Astrocyte (in vitro differentiated cells and primary cell): ENCODE data around the gene NUTM1. TPM values are rescaled to one million over a fixed set of nuclear protein-coding genes. Genes with fewer than 3 reads are reported as not detected.

Experiments used
- DNase-seq: peaks from one replicate; pipeline ENCODE4 v3.0.0-alpha.2; 2010; ENCODE audit warnings: low read depth
- FAIRE-seq: peaks from 2 replicates; lab custom pipeline; 2011; peaks lifted over from hg19 to GRCh38; lab: Jason Lieb, UNC
- H2AFZ ChIP-seq: 2 replicates; pipeline ENCODE4 v1.6.0; 2012; ENCODE audit warnings: low read depth, low read length, inconsistent platforms
- H3K27ac ChIP-seq: 2 replicates; pipeline ENCODE4 v1.5.1; 2011; ENCODE audit warnings: low read depth, low read length, inconsistent platforms
- H3K27me3 ChIP-seq: 2 replicates; pipeline ENCODE4 v1.6.0; 2011; ENCODE audit warnings: low read length, inconsistent platforms; ENCODE audit not compliant: insufficient read depth
- H3K36me3 ChIP-seq: 2 replicates; pipeline ENCODE4 v1.5.1; 2011; ENCODE audit warnings: low read length, inconsistent platforms; ENCODE audit not compliant: insufficient read depth
- H3K4me1 ChIP-seq: 2 replicates; pipeline ENCODE4 v1.5.1; 2011; ENCODE audit warnings: low read length, inconsistent platforms; ENCODE audit not compliant: insufficient read depth
- H3K4me2 ChIP-seq: 2 replicates; pipeline ENCODE4 v1.6.0; 2012; ENCODE audit warnings: low read length, inconsistent platforms
- H3K4me3 ChIP-seq: 2 replicates; pipeline ENCODE4 v1.5.1; 2011; ENCODE audit warnings: low read depth, mild to moderate bottlenecking, low read length, inconsistent platforms; ENCODE audit not compliant: insufficient read depth
- H3K79me2 ChIP-seq: 2 replicates; pipeline ENCODE4 v1.6.0; 2012; ENCODE audit warnings: mild to moderate bottlenecking, low read length, inconsistent platforms; ENCODE audit not compliant: insufficient read depth
- H3K9ac ChIP-seq: 2 replicates; pipeline ENCODE4 v1.6.0; 2012; ENCODE audit warnings: mild to moderate bottlenecking, low read length, inconsistent platforms
- H3K9me3 ChIP-seq: 2 replicates; pipeline ENCODE4 v1.5.1; 2012; ENCODE audit warnings: low read depth, mild to moderate bottlenecking, low read length, inconsistent platforms; ENCODE audit not compliant: insufficient read depth
- H4K20me1 ChIP-seq: 2 replicates; pipeline ENCODE4 v1.6.0; 2012; ENCODE audit warnings: low read length, inconsistent platforms; ENCODE audit not compliant: insufficient read depth
- H3K27ac Mint-ChIP-seq: one replicate; pipeline ENCODE4 v1.8.0; 2021; ENCODE audit warnings: mild to moderate bottlenecking, mixed read lengths; ENCODE audit not compliant: unreplicated experiment
- H3K27me3 Mint-ChIP-seq: one replicate; pipeline ENCODE4 v1.8.0; 2021; ENCODE audit warnings: low read depth, mixed read lengths; ENCODE audit not compliant: unreplicated experiment
- H3K36me3 Mint-ChIP-seq: one replicate; pipeline ENCODE4 v1.8.0; 2021; ENCODE audit warnings: low read depth, mixed read lengths; ENCODE audit not compliant: unreplicated experiment
- H3K4me1 Mint-ChIP-seq: one replicate; pipeline ENCODE4 v1.8.0; 2021; ENCODE audit warnings: low read depth, mixed read lengths; ENCODE audit not compliant: unreplicated experiment
- H3K4me3 Mint-ChIP-seq: one replicate; pipeline ENCODE4 v1.8.0; 2021; ENCODE audit warnings: mild to moderate bottlenecking, moderate library complexity, mixed read lengths; ENCODE audit not compliant: unreplicated experiment
- H3K9me3 Mint-ChIP-seq: one replicate; pipeline ENCODE4 v1.8.0; 2021; ENCODE audit warnings: mild to moderate bottlenecking, mixed read lengths; ENCODE audit not compliant: unreplicated experiment
- CTCF ChIP-seq: IDR thresholded peaks from 2 replicates; pipeline ENCODE4 v1.5.1; 2011; ENCODE audit warnings: low read depth, mild to moderate bottlenecking, inconsistent platforms, low read length, moderate library complexity; ENCODE audit not compliant: insufficient read depth
- EZH2 ChIP-seq: IDR thresholded peaks from 2 replicates; pipeline ENCODE4 v1.6.1; 2012; ENCODE audit warnings: mild to moderate bottlenecking, low read length, inconsistent platforms; ENCODE audit not compliant: insufficient read depth
- total RNA-seq: library from RNA; stranded (reverse); gene quantifications from 2 replicates; pipeline ENCODE4 v1.2.1, GENCODE V29; 2021

NUTM1 gene
- total RNA-seq, 1 donor from 2014 or later, result not detected

DNA sequence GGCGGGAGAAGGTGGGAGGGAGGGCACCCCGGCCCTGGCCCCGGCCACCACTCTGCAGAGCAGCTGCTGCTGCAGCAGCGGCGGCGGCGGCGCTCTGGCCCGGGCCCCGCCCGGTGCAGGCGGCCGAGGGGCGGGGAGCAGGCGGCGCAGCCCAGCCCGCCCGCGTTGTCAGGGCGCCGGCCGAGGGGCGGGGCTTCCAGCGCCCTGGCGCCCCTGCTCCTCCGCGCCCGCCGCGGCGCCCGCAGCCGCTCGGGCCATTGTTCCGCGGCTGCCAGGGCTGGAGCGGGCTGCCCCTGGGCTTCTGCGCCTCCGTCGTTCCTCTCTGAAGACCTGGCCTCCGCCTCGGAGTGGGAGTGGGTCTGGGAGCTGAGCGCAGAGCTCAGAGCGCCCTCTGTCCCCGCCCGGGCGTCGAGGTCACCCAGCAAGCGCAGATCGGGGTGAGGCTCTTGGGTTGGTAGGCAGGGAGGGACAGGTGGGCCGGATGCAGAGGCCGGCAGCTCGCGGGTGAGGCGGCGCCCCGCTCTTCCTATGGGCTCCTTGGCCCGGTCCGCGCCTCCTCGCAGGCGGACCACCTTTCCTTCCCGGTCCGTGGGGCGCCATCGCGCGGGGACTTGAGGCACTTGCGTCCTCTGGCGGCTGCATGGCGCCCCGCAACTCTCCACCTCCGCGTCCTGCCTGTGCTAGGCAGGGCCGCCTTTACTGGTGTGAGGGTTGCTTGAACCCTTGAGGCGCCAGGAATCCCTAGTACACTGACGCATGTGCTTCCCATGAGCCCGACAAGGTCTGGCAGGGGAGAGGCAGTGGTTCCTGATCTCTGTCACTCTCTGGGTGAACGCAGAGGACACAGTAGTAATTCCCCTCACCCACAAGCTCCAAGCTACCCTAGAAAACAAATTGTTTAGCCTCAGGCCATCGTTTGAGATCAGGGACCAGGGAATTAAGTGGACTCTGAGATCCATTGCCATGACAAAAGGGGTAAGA, 24.3 kb downstream of the NUTM1 start, which contains the start of gene LPCAT4:
TSS of gene LPCAT4 (minus strand) at position 96 of the 981 bp plus-strand sequence. CDS start 96 bp downstream, outside the sequence.
- Histone ChIP-seq H3K4me2 (peak within 1 kb of the TSS; percentile 95), H3K4me1 (peaks cover 15% of the 10 kb centered on the region), H3K79me2 (peaks cover 21% of the 10 kb centered on the region), H3K9ac (peak within 1 kb of the TSS; percentile 88), H3K27me3 (no peaks in the 10 kb centered on the region), H3K4me3 (peak within 1 kb of the TSS; percentile 83), H4K20me1 (peaks cover 23% of the 10 kb centered on the region), H3K27ac (peak within 1 kb of the TSS; percentile 91), H3K9me3 (no peaks in the 10 kb centered on the region), H3K36me3 (peaks cover 6% of the 10 kb centered on the region), H2AFZ (peak within 1 kb of the TSS; percentile 100)
- DNase-seq, result peak; percentile 66
- H3K9me3 Mint-ChIP-seq, result no peaks in the 10 kb centered on the region
- peak within 1 kb of the TSS; percentile 93 for H3K4me3 Mint-ChIP-seq
- no peaks in the 10 kb centered on the region for H3K27me3 Mint-ChIP-seq
- TF ChIP-seq EZH2 (no peak), CTCF (peak; percentile 62)
- H3K4me1 Mint-ChIP-seq, result peaks cover 17% of the 10 kb centered on the region
- peaks cover under 1% of the 10 kb centered on the region for H3K36me3 Mint-ChIP-seq
- no peak for FAIRE-seq
- H3K27ac Mint-ChIP-seq, result peak within 1 kb of the TSS; percentile 41

- DNase-seq (no peak), FAIRE-seq (no peak)
- H3K9ac ChIP-seq, result no peak overlapping the region
- no peak overlapping the region for H2AFZ ChIP-seq
- H3K27me3 Mint-ChIP-seq, result no peaks in the 10 kb centered on the region
- H3K9me3 ChIP-seq, result no peaks in the 10 kb centered on the region
- H3K4me2 ChIP-seq, result no peak overlapping the region
- peaks cover 15% of the 10 kb centered on the region for H3K4me1 ChIP-seq
- peaks cover 16% of the 10 kb centered on the region for H3K79me2 ChIP-seq
- peaks cover 5% of the 10 kb centered on the region for H3K9me3 Mint-ChIP-seq
- peaks cover 17% of the 10 kb centered on the region for H3K4me1 Mint-ChIP-seq
- no peak overlapping the region for H3K4me3 ChIP-seq
- no peak for TF ChIP-seq EZH2
- TF ChIP-seq CTCF, result no peak
- H3K36me3 Mint-ChIP-seq, result peaks cover 4% of the 10 kb centered on the region
- H3K4me3 Mint-ChIP-seq, result no peak overlapping the region
- no peak overlapping the region for H3K27ac ChIP-seq
- no peaks in the 10 kb centered on the region for H3K36me3 ChIP-seq
- H3K27ac Mint-ChIP-seq, result peak overlapping the region; percentile 12
- H4K20me1 ChIP-seq, result peaks cover 12% of the 10 kb centered on the region
- H3K27me3 ChIP-seq, result no peaks in the 10 kb centered on the region
Measured at GRCh38 chr15:34370129-34370528, 27.0 kb downstream of the NUTM1 start.
